ENCODE measurements around the gene SRD5A3.

The SRD5A3 gene

GRCh38 chr4:55378617-55379467 is 32.8 kb downstream of the SRD5A3 start:
- no peak for DNase-seq

DNA sequence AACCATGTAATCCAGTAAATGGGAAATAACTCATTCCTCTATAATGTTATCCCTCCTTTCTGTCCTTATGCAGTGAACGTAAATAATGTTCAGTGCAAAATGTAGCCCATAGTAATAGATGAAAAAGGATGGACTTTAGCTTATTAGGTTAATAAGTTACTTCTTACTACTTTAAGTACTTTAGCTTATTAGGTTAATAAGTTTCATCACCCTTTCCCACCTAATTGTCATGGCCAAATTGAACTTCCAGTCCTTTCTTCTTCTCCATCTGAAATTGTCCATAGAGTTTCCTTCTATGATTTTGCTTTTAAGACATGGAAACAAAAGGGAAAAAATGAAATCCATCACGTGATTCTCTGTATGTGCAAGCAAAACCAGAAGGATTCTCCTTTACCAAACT is 34.5 kb downstream of the SRD5A3 start:
- no peak for DNase-seq

- DNase-seq: no peak
Measured at GRCh38 chr4:55381502-55381901, 35.5 kb downstream of the SRD5A3 start.

DNA sequence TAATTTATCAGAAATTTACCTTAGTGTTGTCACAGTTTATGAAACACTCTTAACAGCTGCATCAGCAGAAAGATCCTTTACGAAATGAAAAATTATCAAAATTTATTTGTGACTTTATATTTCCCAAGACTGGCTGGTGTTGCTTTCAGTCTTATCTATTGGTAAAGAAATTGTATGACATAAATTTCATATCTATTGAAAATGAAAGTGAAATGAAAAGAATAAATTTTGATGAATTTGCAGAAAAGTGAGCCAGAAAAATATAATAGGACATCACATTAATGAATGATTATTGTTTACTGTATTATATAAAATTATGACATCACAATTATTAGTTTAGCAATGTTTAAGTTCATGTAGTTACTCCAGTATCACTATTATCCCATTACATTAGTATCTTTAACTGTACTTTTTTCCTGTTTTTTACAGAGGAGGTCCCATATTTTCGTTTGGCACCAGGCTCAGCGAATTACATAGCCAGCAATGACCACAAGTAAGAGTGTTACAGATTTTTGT is 36.5 kb downstream of the SRD5A3 start:
- DNase-seq: no peak

GRCh38 chr4:55385201-55385649 is 39.2 kb downstream of the SRD5A3 start:
- no peak for DNase-seq

DNA sequence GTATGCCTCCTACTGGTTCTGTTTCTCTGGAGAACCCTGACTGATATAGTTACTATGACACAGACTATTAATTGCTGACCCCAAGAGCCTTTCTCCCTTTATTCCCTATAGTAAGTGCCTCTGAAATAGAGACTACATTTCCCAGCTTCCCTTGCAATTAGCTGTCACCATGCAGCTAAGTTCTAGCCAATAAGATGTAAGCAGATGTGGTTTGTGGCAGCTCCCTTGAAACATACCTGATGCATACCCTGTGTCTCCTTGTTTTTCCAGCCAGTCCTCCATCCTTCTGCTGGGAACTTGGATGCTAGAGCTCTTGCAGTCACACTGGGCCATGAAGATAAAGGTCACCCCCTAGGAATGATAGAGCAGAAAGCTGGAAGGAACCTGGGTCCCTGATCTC is 40.0 kb downstream of the SRD5A3 start:
- DNase-seq: no peak

DNA sequence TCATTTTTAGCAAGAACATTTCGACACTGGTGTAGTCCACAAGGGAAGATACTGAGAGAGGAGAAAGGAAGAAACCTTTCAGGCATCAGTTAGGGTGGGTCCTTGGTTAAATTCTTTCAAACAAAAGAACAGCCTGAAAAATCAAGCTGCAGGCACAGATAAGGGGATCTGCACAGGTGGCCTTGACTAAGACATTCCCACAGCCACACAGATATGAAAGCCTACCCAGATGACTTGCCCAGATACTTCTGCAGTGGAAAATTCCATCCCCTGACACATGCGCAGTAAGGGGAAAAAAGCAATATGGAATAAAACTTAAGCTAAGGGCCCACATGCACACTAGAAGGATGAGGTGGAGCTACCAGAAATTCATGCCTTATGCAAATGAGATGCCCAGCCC is 40.8 kb downstream of the SRD5A3 start:
- no peak for DNase-seq

DNA sequence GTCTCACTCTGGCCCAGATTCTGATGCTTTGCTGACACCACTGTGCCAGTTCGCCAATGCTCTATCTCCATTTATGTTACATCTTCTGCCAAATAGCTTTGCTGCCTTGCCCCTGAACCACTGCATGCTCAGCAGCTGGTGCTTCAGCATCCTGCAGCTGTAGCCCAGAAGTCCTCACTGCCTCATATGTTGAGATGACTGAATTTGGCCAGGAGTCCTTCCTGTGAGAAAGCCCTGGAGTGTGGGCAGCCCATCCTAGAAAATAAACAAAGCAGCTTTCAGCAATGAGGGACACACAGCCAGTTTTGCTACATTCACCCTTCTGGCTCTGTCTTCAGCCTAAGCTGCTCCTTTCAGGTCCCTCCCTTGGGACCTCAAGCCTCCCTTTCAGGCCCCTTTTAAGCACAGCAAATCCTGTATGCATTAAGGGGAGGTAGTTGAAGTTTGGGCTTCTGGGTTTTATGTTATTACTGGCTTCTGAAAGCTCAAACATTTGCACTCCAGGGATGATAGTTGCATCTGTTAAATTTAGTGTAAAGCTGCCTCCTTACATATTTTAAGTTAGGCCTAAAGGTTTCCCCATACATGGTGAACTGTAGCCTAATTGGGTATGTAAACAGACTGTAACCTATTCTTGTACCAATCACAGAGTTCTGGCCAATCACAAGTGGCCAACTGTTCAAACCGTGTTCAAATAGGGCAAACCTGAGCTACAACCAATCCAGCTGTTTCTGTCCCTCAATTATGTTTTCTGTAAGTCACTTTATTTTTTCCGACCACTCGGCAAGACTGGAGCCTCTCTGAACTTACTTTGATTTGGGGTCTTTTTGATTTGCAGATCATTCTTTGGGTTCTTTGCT is 47.6 kb downstream of the SRD5A3 start:
- DNase-seq: no peak

GRCh38 chr4:55395218-55395528 is 49.1 kb downstream of the SRD5A3 start:
- DNase-seq: no peak

DNA sequence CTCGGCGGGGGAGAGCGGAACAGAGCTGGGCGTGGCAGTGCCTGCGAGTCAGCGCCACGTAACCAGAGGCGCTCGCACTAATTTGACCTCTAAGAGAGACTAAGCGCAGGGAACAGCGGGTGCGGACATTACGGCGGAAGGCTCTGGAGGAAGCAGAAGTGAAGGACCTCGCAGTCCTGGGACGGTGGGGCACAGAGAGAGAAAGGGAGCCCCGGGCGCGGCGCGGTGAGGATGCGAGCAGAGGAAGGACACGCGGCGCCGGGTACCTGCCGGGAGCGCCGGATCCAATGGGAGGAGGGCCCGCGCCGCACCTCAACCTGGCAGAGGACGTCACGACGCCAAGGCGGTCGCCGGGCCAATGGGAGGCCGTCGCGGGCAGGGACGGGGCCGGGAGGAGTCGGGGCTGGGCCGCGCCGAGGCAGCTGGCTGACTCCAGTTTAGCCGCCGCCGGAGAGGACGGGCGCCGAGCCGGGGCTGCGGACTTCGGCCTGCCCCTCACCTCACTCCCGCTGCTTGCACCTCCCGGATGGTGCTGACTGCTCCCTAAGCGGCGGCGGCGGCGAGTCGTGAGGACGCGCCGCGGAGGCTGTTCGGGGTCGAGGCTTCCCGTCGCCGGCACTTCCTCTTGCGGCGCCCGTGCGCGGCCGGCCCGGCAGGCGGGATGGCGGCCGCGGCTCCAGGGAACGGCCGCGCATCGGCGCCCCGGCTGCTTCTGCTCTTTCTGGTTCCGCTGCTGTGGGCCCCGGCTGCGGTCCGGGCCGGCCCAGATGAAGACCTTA is 49.7 kb downstream of the SRD5A3 start, which contains the start of gene TMEM165:
TSS of gene TMEM165 (plus strand) at position 429 of the 779 bp plus-strand sequence. CDS start at position 662, 233 bp downstream.
- peak; percentile 89 for DNase-seq

DNA sequence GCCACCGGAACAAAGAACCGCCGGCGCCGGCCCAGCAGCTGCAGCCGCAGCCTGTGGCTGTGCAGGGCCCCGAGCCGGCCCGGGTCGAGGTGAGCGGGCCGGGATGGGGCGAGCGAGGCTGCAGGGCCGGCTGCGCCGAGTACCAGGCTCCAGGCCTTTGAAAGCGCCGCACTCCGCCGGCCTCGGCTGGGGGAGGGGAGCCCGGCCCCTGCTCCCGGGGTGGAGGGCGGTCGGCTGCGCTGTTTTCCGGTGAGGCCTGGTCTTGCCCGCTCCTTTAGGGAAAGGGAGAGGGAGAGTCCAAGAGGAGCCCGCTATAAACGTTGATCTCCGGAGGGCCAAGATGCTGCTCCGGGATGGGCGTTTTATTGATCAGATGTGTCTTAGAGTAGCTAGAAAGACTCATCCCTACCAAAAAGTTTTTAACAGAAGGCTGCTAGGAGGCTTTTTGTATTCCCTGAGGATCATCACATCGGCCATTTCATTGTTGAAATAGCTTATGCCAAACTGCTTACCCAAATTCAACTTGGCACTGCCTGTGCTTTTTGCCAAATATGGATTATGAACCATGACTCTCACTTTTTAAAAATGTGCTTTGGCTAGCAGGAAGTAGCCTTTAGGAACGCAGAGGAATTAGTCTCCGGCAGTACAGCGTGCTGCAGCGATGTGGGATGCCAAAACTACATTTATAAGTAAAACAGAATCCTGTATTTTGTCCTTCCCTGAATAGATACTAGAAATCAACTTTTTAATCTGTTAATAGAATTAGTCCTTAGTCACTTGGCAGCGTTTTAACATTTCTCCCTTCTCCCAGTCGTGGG is 50.5 kb downstream of the SRD5A3 start:
- DNase-seq: peak; percentile 48

DNA sequence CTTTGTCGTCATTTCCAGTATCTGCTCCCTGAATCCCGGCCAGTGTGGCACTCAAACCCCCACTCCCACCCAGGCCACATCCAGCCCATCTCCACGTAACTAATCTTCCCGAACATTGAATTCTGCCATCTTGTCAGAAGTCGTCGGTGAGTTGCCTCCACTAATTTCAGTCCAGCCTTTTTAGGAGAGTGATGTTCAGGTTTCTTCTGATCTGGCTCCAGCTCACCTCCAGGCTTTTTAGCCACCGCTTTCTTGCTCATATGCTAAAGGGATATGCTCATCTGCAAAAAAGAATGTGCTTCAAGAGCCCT is 51.0 kb downstream of the SRD5A3 start:
- no peak for DNase-seq

GRCh38 chr4:55397520-55398321 is 51.7 kb downstream of the SRD5A3 start:
- no peak for DNase-seq

GRCh38 chr4:55398461-55398860 is 52.4 kb downstream of the SRD5A3 start:
- DNase-seq: no peak

- no peak for DNase-seq
Measured at GRCh38 chr4:55398966-55399365, 52.9 kb downstream of the SRD5A3 start.

DNA sequence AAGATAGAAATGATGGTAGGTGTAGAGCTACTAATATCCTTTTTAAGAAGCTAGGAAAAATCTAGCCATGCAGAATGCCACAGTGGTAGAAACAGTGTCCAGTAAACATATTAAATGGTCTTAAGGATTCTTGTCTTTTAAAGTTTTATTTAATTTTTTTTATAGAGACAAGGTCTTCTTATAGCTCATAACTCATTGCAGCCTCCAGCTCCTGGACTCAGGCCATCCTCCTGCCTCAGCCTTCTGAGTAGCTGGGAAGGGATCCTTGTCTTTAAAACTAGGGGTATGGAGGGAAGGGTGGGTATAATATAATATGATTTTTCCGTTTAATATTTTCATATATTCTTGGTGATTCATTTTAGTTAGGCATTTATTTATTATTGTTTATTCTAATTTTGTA is 53.5 kb downstream of the SRD5A3 start:
- no peak for DNase-seq

GRCh38 chr4:55405073-55405472 is 59.0 kb downstream of the SRD5A3 start:
- no peak for DNase-seq

DNA sequence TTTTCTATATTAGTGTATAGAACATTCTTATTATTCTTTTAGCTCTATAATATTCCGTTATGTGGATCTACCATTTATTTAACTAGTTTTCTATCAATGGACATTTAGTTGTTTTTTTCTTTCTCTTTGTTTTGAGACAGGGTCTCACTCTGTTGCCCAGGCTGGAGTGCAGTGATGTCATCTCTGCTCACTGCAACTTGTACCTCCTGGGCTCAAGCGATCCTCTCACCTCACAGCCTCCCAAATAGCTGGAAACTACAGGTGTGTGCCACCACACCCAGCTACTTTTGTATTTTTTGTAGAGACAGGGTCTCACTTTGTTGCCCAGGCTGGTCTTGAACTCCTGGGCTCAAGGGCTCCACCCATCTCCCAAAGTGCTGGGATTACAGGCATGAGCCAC is 60.5 kb downstream of the SRD5A3 start:
- DNase-seq: no peak

DNA sequence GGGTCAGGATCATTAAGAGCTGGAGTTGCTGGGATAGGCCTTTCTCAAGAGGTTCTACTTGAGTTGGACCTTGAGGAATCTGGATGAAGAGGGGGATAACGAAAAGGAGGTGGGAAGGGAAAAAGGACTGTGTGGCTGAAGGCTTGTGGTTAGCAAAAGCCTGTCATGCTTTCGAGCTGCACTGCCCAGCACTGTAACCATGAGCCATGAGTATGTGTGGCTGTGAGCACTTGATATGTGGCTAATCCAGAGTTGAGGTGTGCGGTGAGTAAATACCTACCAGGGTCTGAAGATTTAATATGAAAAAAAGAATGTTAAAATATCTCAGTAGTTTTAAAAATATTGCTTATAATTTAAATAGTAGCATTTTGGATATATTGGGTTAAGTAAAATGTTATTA is 61.1 kb downstream of the SRD5A3 start:
- DNase-seq: no peak

DNA sequence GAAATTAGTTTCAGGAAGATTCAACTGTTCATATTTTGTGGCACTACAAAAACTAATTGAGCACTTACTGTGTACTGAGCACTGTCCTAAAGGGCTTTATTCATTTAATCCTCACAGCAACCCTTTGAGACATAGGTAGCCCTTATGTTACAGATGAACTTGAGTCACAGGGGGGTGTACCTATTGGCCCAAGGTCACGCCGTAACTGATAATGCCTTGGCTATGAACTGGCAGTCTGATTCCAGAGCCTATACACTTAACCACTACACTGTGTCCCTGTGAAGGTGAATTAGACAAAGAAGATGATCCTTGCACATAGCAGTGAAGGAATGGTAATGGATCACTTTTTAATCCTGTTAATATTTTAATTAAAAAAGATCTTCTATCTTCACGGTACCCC is 61.7 kb downstream of the SRD5A3 start:
- no peak for DNase-seq

DNA sequence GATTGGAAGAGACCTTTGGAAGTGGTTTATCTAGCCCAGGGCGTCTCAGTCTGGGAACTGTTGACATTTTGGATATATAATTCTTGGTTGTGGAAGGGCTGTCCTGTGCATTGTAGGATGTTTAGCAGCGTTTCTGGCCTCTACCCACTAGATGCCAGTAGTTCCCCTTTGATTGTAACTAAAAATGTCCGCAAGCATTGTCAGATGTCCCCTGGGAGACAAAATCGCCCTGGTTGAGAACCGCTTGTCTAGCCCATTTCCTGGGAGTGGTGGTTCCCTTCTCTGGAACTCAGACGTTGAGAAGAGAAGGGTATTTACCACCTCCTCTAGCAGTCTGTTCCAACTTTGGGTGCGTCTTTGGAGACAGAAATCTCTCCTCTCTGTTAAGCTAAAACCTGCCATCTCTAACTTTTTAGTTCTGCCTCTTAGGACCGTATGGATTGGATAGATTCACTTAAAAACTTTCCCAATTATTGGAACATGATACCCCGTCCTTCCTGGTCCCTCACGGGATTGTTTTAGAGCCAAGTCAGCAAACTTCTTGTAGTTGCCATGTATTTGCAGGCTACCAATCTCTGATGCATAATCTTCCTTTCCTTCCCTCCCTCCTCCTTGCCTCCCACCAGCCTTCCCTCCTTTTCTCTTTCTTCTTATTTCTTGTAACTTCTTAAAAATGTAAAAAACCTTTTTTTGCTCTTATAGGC is 63.6 kb downstream of the SRD5A3 start:
- DNase-seq: no peak
